ENCODE data around the gene LRRC45. TPM values are rescaled to one million over a fixed set of nuclear protein-coding genes. Genes with fewer than 3 reads are reported as not detected.

The LRRC45 gene
- total and polyA plus RNA-seq, 2 donors (not counting 3 experiments of a cell fraction or from before 2014, with no cell fraction given) = 7.6 to 22.9 TPM

- Histone ChIP-seq H3K9me1 (replicated peaks; ENCODE audit: control insufficient read depth, extremely low read depth, insufficient read depth, low read length) (no peaks in the 10 kb centered on the region), H3K4me1 (ENCODE audit: control insufficient read depth, extremely low read depth, insufficient read depth, low read length) (peaks cover 5% of the 10 kb centered on the region), H3K79me2 (ENCODE audit: control insufficient read depth, insufficient read depth, low read length) (no peaks in the 10 kb centered on the region), H3K27me3 (ENCODE audit: control insufficient read depth in 2 of 2, insufficient read depth in 2 of 2, low read length in 2 of 2) (no peaks in the 10 kb centered on the region), H3K9me3 (replicated peaks; ENCODE audit: control insufficient read depth, insufficient read depth, low read length) (no peaks in the 10 kb centered on the region), H3K4me3 (replicated peaks in 1 of 3; ENCODE audit: insufficient read depth in 1 of 3, low read depth in 1 of 3, low read length in 3 of 3) (no peak overlapping the region), H3K4me2 (ENCODE audit: insufficient read depth, low read length) (no peak overlapping the region), H2AFZ (ENCODE audit: low read depth, low read length) (no peak overlapping the region), H4K20me1 (replicated peaks; ENCODE audit: control insufficient read depth, extremely low read depth, insufficient read depth, low read length) (no peaks in the 10 kb centered on the region), H3K9ac (replicated peaks; ENCODE audit: extremely low read depth, insufficient read depth, low read length) (no peak overlapping the region), H3K36me3 (ENCODE audit: control insufficient read depth in 2 of 2, extremely low read depth in 1 of 2, insufficient read depth in 2 of 2, low read length in 2 of 2) (peaks cover 0 to 8% of the 10 kb centered on the region in 2 experiments), H3K27ac (ENCODE audit: insufficient read depth, low read depth, low read length) (no peak overlapping the region)
- ChIA-PET POLR2A (interaction anchor here (0.6 kb wide), 1 partner anchor 131 kb away, joined by 11 read pairs; no protein-coding TSS in a partner anchor), CTCF (interaction anchor here (0.8 to 1.4 kb wide), 2 partner anchors 21 to 51 kb away, joined by 3 read pairs; no protein-coding TSS in a partner anchor)
- dilution Hi-C loops (cut with MboI; ENCODE audit: extremely low pct_ligation_motif_present, low sequenced_read_pairs) = no loop called here
- TF ChIP-seq EZH2 (IDR thresholded peaks at IDR 0.05; ENCODE audit: borderline replicate concordance, low read depth, low read length, severe bottlenecking) (no peak), MYC (IDR thresholded peaks at IDR 0.05; ENCODE audit: low read depth, low read length) (no peak), FOS (IDR thresholded peaks at IDR 0.05; ENCODE audit: borderline replicate concordance, insufficient read depth, low read length) (no peak), MAX (IDR thresholded peaks at IDR 0.05; ENCODE audit: insufficient read depth, insufficient read length) (no peak), GATA2 (IDR thresholded peaks at IDR 0.05; ENCODE audit: insufficient read depth, insufficient read length, low read depth, low read length) (no peak), POLR2AphosphoS5 (IDR thresholded peaks at IDR 0.05; ENCODE audit: insufficient read depth, low read depth, low read length) (no peak), POLR2A (IDR thresholded peaks at IDR 0.05; ENCODE audit: low read depth, low read length) (no peak), JUN (IDR thresholded peaks at IDR 0.05; ENCODE audit: borderline replicate concordance, insufficient read depth, insufficient read length, low read depth) (no peak), CTCF (IDR thresholded peaks at IDR 0.05; ENCODE audit: extremely low read depth in 1 of 2, insufficient read depth in 1 of 2, low read depth in 1 of 2, low read length in 2 of 2) (no peak)
- BruUV-seq (replicated peaks) = no TSS peak
- FAIRE-seq = peak; percentile 70
- intact Hi-C loops (cut with micrococcal nuclease) = no loop called here
- DNase-seq (ENCODE audit: low read depth, low spot score) = no peak
These were observed 43.0 kb upstream of the LRRC45 start for GRCh38 chr17:81980122-81980521.

Data from endothelial cell of umbilical vein (primary cell).